HepG2 (cell line): ENCODE data around the gene CDH2. TPM values are rescaled to one million over a fixed set of nuclear protein-coding genes. Genes with fewer than 3 reads are reported as not detected.

Source experiments
- ATAC-seq: fragments of 200-7000 bp; cut with Tn5 transposase; 3 replicates; pipeline ENCODE4 v1.9.1; 2020; ENCODE audit warnings: mild to moderate bottlenecking, moderate library complexity
- BruUV-seq: library from RNA; stranded (reverse); fragments of 400-500 nt; replicated peaks from 2 replicates; lab custom pipeline; 2021; lab: Mats Ljungman, UMichigan
- CTCF ChIA-PET: fragments of 300-600 bp; formaldehyde crosslinking; extraction: SDS; loops from one replicate; lab custom pipeline; 2021; ENCODE audit warnings: low total read pairs, inconsistent platforms, low intra/inter-chr PET ratio; lab: Yijun Ruan, JAX
- POLR2A ChIA-PET: fragments of 350-600 bp; sonication (Branson Sonifier 250); formaldehyde crosslinking; loops from one replicate; lab custom pipeline; 2020; ENCODE audit warnings: antibody characterized with exemption, inconsistent platforms; lab: Yijun Ruan, JAX
- DNase-seq: peaks from one replicate; pipeline ENCODE4 v3.0.0-alpha.2; 2015; ENCODE audit warnings: low spot score
- FAIRE-seq: peaks from 3 replicates; lab custom pipeline; 2011; peaks lifted over from hg19 to GRCh38; lab: Jason Lieb, UNC
- H2AFZ ChIP-seq: one replicate; pipeline ENCODE4 v1.6.1; 2011; ENCODE audit warnings: low read length, inconsistent platforms
- H3K27ac ChIP-seq: fragments of 300-600 bp; 3 replicates; pipeline ENCODE4 v1.8.0; 2011; ENCODE audit warnings: mixed run types, mild to moderate bottlenecking, mixed read lengths, low read length, inconsistent platforms; ENCODE audit not compliant: insufficient read depth; ENCODE audit errors: extremely low read length
- H3K27me3 ChIP-seq, 2 experiments: fragments of 200-600 bp in 1 of 2; 2 replicates in 1 of 2; 3 replicates in 1 of 2; pipeline versions ENCODE4 v1.6.0 to v1.8.0; 2011; ENCODE audit warnings: low read length in 2 of 2, mild to moderate bottlenecking in 2 of 2, moderate library complexity in 2 of 2, inconsistent platforms in 1 of 2; ENCODE audit not compliant: insufficient read depth in 2 of 2, control insufficient read depth in 1 of 2
- H3K36me3 ChIP-seq, 2 experiments: fragments of 200-600 bp in 1 of 2; replicated peaks in 1 of 2; 2 replicates in 1 of 2; 3 replicates in 1 of 2; pipeline versions ENCODE4 v1.5.1 to v1.8.0; 2011; ENCODE audit warnings: low read length in 2 of 2, inconsistent platforms in 1 of 2; ENCODE audit not compliant: insufficient read depth in 2 of 2, control insufficient read depth in 1 of 2
- H3K4me1 ChIP-seq: 2 replicates; pipeline ENCODE4 v1.5.1; 2012; ENCODE audit warnings: low read length, inconsistent platforms; ENCODE audit not compliant: insufficient read depth
- H3K4me2 ChIP-seq: 2 replicates; pipeline ENCODE4 v1.6.0; 2011; ENCODE audit warnings: low read depth, low read length, inconsistent platforms
- H3K4me3 ChIP-seq, 3 experiments: fragments of 200-600 bp in 1 of 3; sonication (generic), shearing (Covaris generic) in 1 of 3; replicated peaks in 1 of 3; 2 replicates each; pipeline ENCODE4 v1.5.1; 2011 to 2016; ENCODE audit warnings: low read length in 3 of 3, inconsistent platforms in 2 of 3, low read depth in 2 of 3, mild to moderate bottlenecking in 2 of 3, control low read depth in 1 of 3, mixed read lengths in 1 of 3; ENCODE audit not compliant: insufficient read depth in 1 of 3
- H3K79me2 ChIP-seq: one replicate; pipeline ENCODE4 v1.6.1; 2011; ENCODE audit warnings: low read length, inconsistent platforms; ENCODE audit not compliant: insufficient read depth
- H3K9ac ChIP-seq: 2 replicates; pipeline ENCODE4 v1.6.0; 2011; ENCODE audit warnings: mild to moderate bottlenecking, low read depth, low read length, inconsistent platforms; ENCODE audit not compliant: insufficient read depth
- H3K9me3 ChIP-seq: 2 replicates; pipeline ENCODE4 v1.5.1; 2012; ENCODE audit warnings: mild to moderate bottlenecking, low read length
- H4K20me1 ChIP-seq: 2 replicates; pipeline ENCODE4 v1.6.0; 2011; ENCODE audit warnings: inconsistent platforms, mild to moderate bottlenecking, low read length, moderate library complexity; ENCODE audit not compliant: insufficient read depth
- HES4 ChIP-seq: sonication (generic); formaldehyde crosslinking; IDR thresholded peaks from 2 replicates; pipeline ENCODE4 v1.9.0; 2021; ENCODE audit warnings: mild to moderate bottlenecking, missing genetic modification reagents, borderline replicate concordance
- KDM5B ChIP-seq: sonication (generic); formaldehyde crosslinking; IDR thresholded peaks from 2 replicates; pipeline ENCODE4 v1.4.0; 2020; ENCODE audit warnings: missing genetic modification reagents, mild to moderate bottlenecking, borderline replicate concordance
- SKIL ChIP-seq: sonication (generic); formaldehyde crosslinking; IDR thresholded peaks from 2 replicates; pipeline ENCODE4 v1.8.0; 2022; ENCODE audit warnings: missing genetic modification reagents, mild to moderate bottlenecking, moderate library complexity, borderline replicate concordance
- SRSF1 ChIP-seq: fragments of 200-400 bp; formaldehyde crosslinking; optimal IDR thresholded peaks from 2 replicates; pipeline ENCODE3; 2017; ENCODE audit warnings: mild to moderate bottlenecking, low read depth, low read length, moderate library complexity
- ZNF274 ChIP-seq: sonication (generic); formaldehyde crosslinking; IDR thresholded peaks from 2 replicates; pipeline ENCODE4 v1.5.1; 2020; ENCODE audit warnings: mild to moderate bottlenecking, missing genetic modification reagents
- WGBS: methylation state at CpG from one replicate; pipeline ENCODE4 v1.1.6; 2017; ENCODE audit warnings: low lambda C conversion rate; 5-methylcytosine and 5-hydroxymethylcytosine counted together
- in situ Hi-C: cut with HindIII; loops from 2 replicates; pipeline ENCODE4 v1.10.0; 2017; ENCODE audit warnings: low pct_unique_long_range_greater_than_20kb; ENCODE audit not compliant: extremely low pct_ligation_motif_present
- intact Hi-C: fragments of 100-400 bp; cut with micrococcal nuclease; formaldehyde crosslinking; loops from one replicate; pipeline ENCODE4 v1.10.0; 2022; ENCODE audit not compliant: unreplicated experiment
- polyA plus RNA-seq, 8 experiments: library from polyadenylated mRNA; depleted of rRNA in 3 of 8; stranded (reverse) in 7 of 8; unstranded in 1 of 8; fragments of >200 nt; fragmentation: Illumina TruSeq in 4 of 8; extraction: Trizol in 4 of 8; gene quantifications; 2 replicates each; pipeline versions ENCODE4 v1.2.1 to v1.2.3, GENCODE V29; 2011 to 2016; ENCODE audit warnings: low read depth in 4 of 8, missing spikeins in 1 of 8, mixed read lengths in 1 of 8; ENCODE audit not compliant: insufficient read depth in 1 of 8
- total RNA-seq, 5 experiments: library from RNA; depleted of rRNA; stranded (reverse); fragments of >200 nt; fragmentation: Illumina TruSeq; extraction: Trizol; gene quantifications; 2 replicates each; pipeline ENCODE4 v1.2.3, GENCODE V29; 2016; ENCODE audit warnings: low read depth in 1 of 5
- TF ChIP-seq, protein P1 (sequence below): sonication (generic); formaldehyde crosslinking; IDR thresholded peaks from 2 replicates; pipeline ENCODE4 v1.8.0; 2022; ENCODE audit warnings: mild to moderate bottlenecking, missing genetic modification reagents; ENCODE audit not compliant: insufficient replicate concordance

Gene CDH2
- total and polyA plus RNA-seq, 2 of the 13 experiments (the other 11 are each of a cell fraction or from before 2014, with no cell fraction given): 18.6 to 36.1 TPM

DNA sequence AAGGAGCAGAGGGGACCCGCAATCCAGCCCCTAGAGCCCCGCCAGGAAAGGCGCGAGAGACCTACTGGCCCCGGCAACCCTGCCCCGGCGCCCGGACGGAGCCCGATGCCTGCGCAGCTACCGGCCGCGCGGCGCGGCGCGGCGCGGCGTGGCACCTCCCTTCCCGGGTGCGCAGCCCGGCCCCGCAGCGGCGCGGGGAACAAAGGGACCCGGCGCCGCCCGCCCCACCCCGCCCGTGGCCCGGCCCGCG is 307 bp downstream of the CDH2 start:
- peak overlapping the region; percentile 83 for H3K4me2 ChIP-seq
- TF ChIP-seq HES4 (CRISPR knock-in tag) (peak; percentile 24; the same call in 1 of the 2 replicates), SKIL (CRISPR knock-in tag) (no peak)
- TF ChIP-seq, all 625 proteins: peak for 1
- peaks cover 37% of the 10 kb centered on the region for H3K4me1 ChIP-seq
- H4K20me1 ChIP-seq: peaks cover 8% of the 10 kb centered on the region
- DNase-seq (no peak), ATAC-seq (peak; percentile 19), FAIRE-seq (no peak)
- no peaks in the 10 kb centered on the region; a peak in 1 of 5 replicates for H3K27me3 ChIP-seq
- H3K79me2 ChIP-seq: peaks cover 44% of the 10 kb centered on the region
- no peaks in the 10 kb centered on the region for H3K9me3 ChIP-seq
- ChIA-PET CTCF (no interaction called here), POLR2A (interaction anchor here (0.6 to 2.6 kb wide), 5 partner anchors 12 to 209 kb away, joined by 3 to 24 read pairs (median 3); no protein-coding TSS in a partner anchor)
- intact Hi-C loops: loop anchor here (5.0 kb wide), 2 partner anchors 84 to 104 kb away; no protein-coding TSS in a partner anchor
- WGBS: 2% methylated on average over 12 of the region's 38 CpGs
- peak overlapping the region; percentile 80 for H3K9ac ChIP-seq
- H2AFZ ChIP-seq: no peak overlapping the region
- in situ Hi-C loops: loop anchor here (25.0 kb wide), 3 partner anchors 389 to 564 kb away; no protein-coding TSS in a partner anchor
- H3K4me3 ChIP-seq: peak overlapping the region; percentile 85 to 96 (median 88)
- no peaks in the 10 kb centered on the region for H3K36me3 ChIP-seq
- BruUV-seq: no TSS peak
- H3K27ac ChIP-seq: peak overlapping the region; percentile 65

DNA sequence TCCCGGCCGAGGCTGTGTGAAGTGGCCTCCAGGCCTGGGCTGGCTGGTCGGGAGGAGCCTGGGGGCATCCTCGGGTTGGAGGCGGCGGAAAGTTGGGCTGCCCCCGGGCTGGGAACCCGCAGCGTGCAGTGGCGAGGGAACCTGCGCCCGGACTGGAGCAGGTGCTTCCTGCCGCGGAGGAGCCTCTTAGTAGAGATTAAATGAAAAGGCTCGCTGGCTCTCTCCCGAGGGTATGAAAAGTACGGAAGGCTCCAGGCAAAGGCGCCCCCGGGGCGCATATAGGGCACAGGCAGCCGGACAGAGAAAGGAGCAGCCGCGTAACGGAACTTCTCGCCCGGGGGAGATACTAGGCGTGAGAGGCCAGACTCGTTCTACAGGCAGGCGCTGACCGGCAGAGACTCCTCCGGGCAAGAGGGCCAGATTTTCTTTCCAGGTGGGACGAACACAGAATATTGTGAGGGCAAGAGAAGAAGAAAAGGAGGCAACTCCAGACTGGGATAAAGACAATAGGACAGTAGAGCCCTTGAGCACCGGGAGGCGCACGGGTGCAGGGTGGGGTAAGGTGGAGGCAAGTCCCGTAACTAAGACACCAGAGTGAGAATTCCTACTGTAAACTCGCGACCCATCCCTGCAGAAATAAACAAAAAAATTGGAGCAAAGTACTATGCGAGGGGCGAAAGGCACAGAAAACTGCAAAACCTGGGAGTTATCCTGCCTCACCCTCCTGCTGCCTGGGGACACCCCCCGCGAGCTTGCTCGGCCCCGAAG is 816 bp downstream of the CDH2 start:
- FAIRE-seq: no peak
- POLR2A ChIA-PET: interaction anchor here (0.8 to 2.6 kb wide), 3 partner anchors 14 to 85 kb away, joined by 3 to 24 read pairs (median 4); no protein-coding TSS in a partner anchor
- peaks cover 8% of the 10 kb centered on the region for H4K20me1 ChIP-seq
- H3K9me3 ChIP-seq: no peaks in the 10 kb centered on the region
- H2AFZ ChIP-seq: no peak overlapping the region
- peak; percentile 58 for ATAC-seq
- H3K4me1 ChIP-seq: peaks cover 39% of the 10 kb centered on the region
- DNase-seq: no peak
- peak overlapping the region; percentile 85 to 96 (median 88) for H3K4me3 ChIP-seq
- intact Hi-C loops: loop anchor here (2.0 to 5.0 kb wide), 3 partner anchors 47 to 104 kb away; no protein-coding TSS in a partner anchor
- no peaks in the 10 kb centered on the region for H3K36me3 ChIP-seq
- H3K27ac ChIP-seq: peak overlapping the region; percentile 65
- WGBS: 3% methylated on average over 31 of the region's 44 CpGs
- in situ Hi-C loops: loop anchor here (25.0 kb wide), 3 partner anchors 389 to 564 kb away; no protein-coding TSS in a partner anchor
- H3K4me2 ChIP-seq: peak overlapping the region; percentile 83
- no peaks in the 10 kb centered on the region; a peak in 1 of 5 replicates for H3K27me3 ChIP-seq
- H3K9ac ChIP-seq: peak overlapping the region; percentile 80
- CTCF ChIA-PET: no interaction called here
- BruUV-seq: TSS peak; percentile 11
- H3K79me2 ChIP-seq: peaks cover 48% of the 10 kb centered on the region
- TF ChIP-seq SRSF1: peak; percentile 23
- peak; percentile 3; the same call in 1 of the 2 replicates for TF ChIP-seq KDM5B (CRISPR knock-in tag)
- TF ChIP-seq, protein P1, sequence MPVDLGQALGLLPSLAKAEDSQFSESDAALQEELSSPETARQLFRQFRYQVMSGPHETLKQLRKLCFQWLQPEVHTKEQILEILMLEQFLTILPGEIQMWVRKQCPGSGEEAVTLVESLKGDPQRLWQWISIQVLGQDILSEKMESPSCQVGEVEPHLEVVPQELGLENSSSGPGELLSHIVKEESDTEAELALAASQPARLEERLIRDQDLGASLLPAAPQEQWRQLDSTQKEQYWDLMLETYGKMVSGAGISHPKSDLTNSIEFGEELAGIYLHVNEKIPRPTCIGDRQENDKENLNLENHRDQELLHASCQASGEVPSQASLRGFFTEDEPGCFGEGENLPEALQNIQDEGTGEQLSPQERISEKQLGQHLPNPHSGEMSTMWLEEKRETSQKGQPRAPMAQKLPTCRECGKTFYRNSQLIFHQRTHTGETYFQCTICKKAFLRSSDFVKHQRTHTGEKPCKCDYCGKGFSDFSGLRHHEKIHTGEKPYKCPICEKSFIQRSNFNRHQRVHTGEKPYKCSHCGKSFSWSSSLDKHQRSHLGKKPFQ (CRISPR knock-in tag): no peak
- peak; percentile 30; the same call in 1 of the 2 replicates for TF ChIP-seq ZNF274 (CRISPR knock-in tag)
